NCI-H1105 (cell line): ENCODE results near the gene FEM1A.
"Not testable (repeated sequence)": the region's sequence is repeated elsewhere in the genome, so short reads cannot be mapped to it uniquely, and the experiment has no call there.

ENCODE experiments used
- DNase-seq: peaks from one replicate; lab custom pipeline; 2025; lab: John Stamatoyannopoulos, UW

Gene FEM1A

GRCh38 chr19:4775627-4776152 lies 15.8 kb upstream of the FEM1A start:
- no peak for DNase-seq

GRCh38 chr19:4776436-4777211 lies 14.9 kb upstream of the FEM1A start:
- DNase-seq, result no peak

GRCh38 chr19:4778124-4778523 lies 13.4 kb upstream of the FEM1A start:
- DNase-seq, result not testable (repeated sequence)

- no peak for DNase-seq
Observed at GRCh38 chr19:4780860-4781259, 10.7 kb upstream of the FEM1A start.

- no peak for DNase-seq
Observed at GRCh38 chr19:4781801-4782200, 9.7 kb upstream of the FEM1A start.

- not testable (repeated sequence) for DNase-seq
Observed at GRCh38 chr19:4786412-4787016, 5.0 kb upstream of the FEM1A start.

- DNase-seq, result not testable (repeated sequence)
Observed at GRCh38 chr19:4792019-4792865, 708 bp downstream of the FEM1A start.

GRCh38 chr19:4792866-4793195 lies 1.3 kb downstream of the FEM1A start:
- not testable (repeated sequence) for DNase-seq

GRCh38 chr19:4793278-4793677 lies 1.7 kb downstream of the FEM1A start:
- DNase-seq, result not testable (repeated sequence)

GRCh38 chr19:4794971-4795370 lies 3.4 kb downstream of the FEM1A start:
- no peak for DNase-seq

GRCh38 chr19:4795400-4795799 lies 3.9 kb downstream of the FEM1A start:
- DNase-seq, result no peak

GRCh38 chr19:4800591-4801081 lies 9.1 kb downstream of the FEM1A start:
- DNase-seq, result no peak

- DNase-seq, result no peak
Observed at GRCh38 chr19:4801085-4801619, 9.6 kb downstream of the FEM1A start.

- DNase-seq, result no peak
Observed at GRCh38 chr19:4802711-4803110, 11.2 kb downstream of the FEM1A start.

GRCh38 chr19:4803736-4804695 lies 12.5 kb downstream of the FEM1A start:
- peak; percentile 42 for DNase-seq

- not testable (repeated sequence) for DNase-seq
Observed at GRCh38 chr19:4805140-4805539, 13.6 kb downstream of the FEM1A start.

GRCh38 chr19:4806384-4806783 lies 14.8 kb downstream of the FEM1A start:
- no peak for DNase-seq

GRCh38 chr19:4807188-4807587 lies 15.7 kb downstream of the FEM1A start:
- no peak for DNase-seq

GRCh38 chr19:4811328-4812131 lies 20.0 kb downstream of the FEM1A start:
- DNase-seq, result no peak
